Smooth muscle cell (in vitro differentiated cells): ENCODE measurements around the gene SEPTIN12. TPM values are rescaled to one million over a fixed set of nuclear protein-coding genes. Genes with fewer than 3 reads are reported as not detected.

ENCODE experiments used
- DNase-seq: peaks from one replicate; lab custom pipeline; 2025; ENCODE audit not compliant: unreplicated experiment; lab: John Stamatoyannopoulos, UW
- H2AFZ ChIP-seq: fragments of 200-600 bp; sonication (generic); 2 replicates; pipeline ENCODE4 v1.6.0; 2016; ENCODE audit warnings: antibody characterized with exemption, low read depth, mild to moderate bottlenecking
- H3F3A ChIP-seq: fragments of 200-600 bp; sonication (generic); 2 replicates; pipeline ENCODE4 v1.6.0; 2017; ENCODE audit warnings: antibody characterized with exemption, low read depth
- H3K27ac ChIP-seq: fragments of 200-600 bp; sonication (generic); 2 replicates; pipeline ENCODE4 v1.5.1; 2016; ENCODE audit warnings: low read depth, mild to moderate bottlenecking
- H3K27me3 ChIP-seq: fragments of 200-600 bp; sonication (generic); 2 replicates; pipeline ENCODE4 v1.6.1; 2016; ENCODE audit warnings: low read depth, mild to moderate bottlenecking
- H3K36me3 ChIP-seq: fragments of 200-600 bp; sonication (generic); 2 replicates; pipeline ENCODE4 v1.5.1; 2016; ENCODE audit warnings: low read depth
- H3K4me1 ChIP-seq: fragments of 200-600 bp; sonication (generic); 2 replicates; pipeline ENCODE4 v1.5.1; 2016; ENCODE audit warnings: low read depth
- H3K4me2 ChIP-seq: fragments of 200-600 bp; sonication (generic); 2 replicates; pipeline ENCODE4 v1.6.0; 2016; ENCODE audit warnings: mild to moderate bottlenecking
- H3K4me3 ChIP-seq: fragments of 200-600 bp; sonication (generic); 2 replicates; pipeline ENCODE4 v1.5.1; 2016; ENCODE audit warnings: mild to moderate bottlenecking
- H3K79me2 ChIP-seq: fragments of 200-600 bp; sonication (generic); 2 replicates; pipeline ENCODE4 v1.6.0; 2016; ENCODE audit warnings: low read depth, mild to moderate bottlenecking
- H3K9ac ChIP-seq: fragments of 200-600 bp; sonication (generic); 2 replicates; pipeline ENCODE4 v1.6.0; 2016; ENCODE audit warnings: low read depth
- H3K9me3 ChIP-seq: fragments of 200-600 bp; sonication (generic); replicated peaks from 2 replicates; pipeline ENCODE4 v1.5.1; 2016; ENCODE audit warnings: low read depth
- H4K20me1 ChIP-seq: fragments of 200-600 bp; sonication (generic); 2 replicates; pipeline ENCODE4 v1.6.0; 2016; ENCODE audit warnings: low read depth
- CTCF ChIP-seq: fragments of 200-600 bp; sonication (generic); IDR thresholded peaks from 2 replicates; pipeline ENCODE4 v1.5.1; 2017; ENCODE audit warnings: borderline replicate concordance, mild to moderate bottlenecking, antibody characterized with exemption; ENCODE audit not compliant: insufficient read depth, poor library complexity, severe bottlenecking
- WGBS: methylation state at CpG from one replicate; pipeline ENCODE4 v1.1.7; 2016; ENCODE audit warnings: low lambda C conversion rate; 5-methylcytosine and 5-hydroxymethylcytosine counted together
- polyA plus RNA-seq: library from polyadenylated mRNA; unstranded; fragments of >200 nt; fragmentation: Nextera tagmentation; extraction: Ambion mirVana; gene quantifications from 2 replicates; pipeline ENCODE4 v1.2.1, GENCODE V29; 2016
- total RNA-seq: library from RNA; depleted of rRNA; stranded (reverse); fragments of >200 nt; gene quantifications from 2 replicates; pipeline ENCODE4 v1.2.3, GENCODE V29; 2014

Gene SEPTIN12
- total and polyA plus RNA-seq, 2 experiments from 2014 or later = not detected

- H3K4me2 ChIP-seq = no peak overlapping the region
- no peak for TF ChIP-seq CTCF
- H3K4me1 ChIP-seq = no peaks in the 10 kb centered on the region
- no peak for DNase-seq
- H3F3A ChIP-seq = no peaks in the 10 kb centered on the region
- no peak overlapping the region for H3K4me3 ChIP-seq
- no peaks in the 10 kb centered on the region for H3K79me2 ChIP-seq
- H3K9me3 ChIP-seq = no peaks in the 10 kb centered on the region
- no peak overlapping the region for H3K9ac ChIP-seq
- H3K27me3 ChIP-seq = no peaks in the 10 kb centered on the region
- no peak overlapping the region for H3K27ac ChIP-seq
- H4K20me1 ChIP-seq = no peaks in the 10 kb centered on the region
- H2AFZ ChIP-seq = no peak overlapping the region
- peaks cover 20% of the 10 kb centered on the region for H3K36me3 ChIP-seq
- 99% methylated on average over 16 of the region's 16 CpGs for WGBS
These were observed 26.5 kb upstream of the SEPTIN12 start for GRCh38 chr16:4814542-4815173.

GRCh38 chr16:4814046-4814445 lies 25.9 kb upstream of the SEPTIN12 start:
- DNase-seq = no peak
- Histone ChIP-seq H3K4me1 (no peaks in the 10 kb centered on the region), H3F3A (no peaks in the 10 kb centered on the region), H3K27ac (no peak overlapping the region), H3K4me3 (no peak overlapping the region), H3K9ac (no peak overlapping the region), H4K20me1 (no peaks in the 10 kb centered on the region), H3K79me2 (no peaks in the 10 kb centered on the region), H3K4me2 (no peak overlapping the region), H3K36me3 (peaks cover 18% of the 10 kb centered on the region), H3K9me3 (no peaks in the 10 kb centered on the region), H2AFZ (no peak overlapping the region), H3K27me3 (no peaks in the 10 kb centered on the region)
- no peak for TF ChIP-seq CTCF

- Histone ChIP-seq H4K20me1 (no peaks in the 10 kb centered on the region), H3K4me2 (no peak overlapping the region), H3K4me3 (no peak overlapping the region), H3K79me2 (no peaks in the 10 kb centered on the region), H3K9me3 (no peaks in the 10 kb centered on the region), H2AFZ (no peak overlapping the region), H3K27ac (no peak overlapping the region), H3F3A (no peaks in the 10 kb centered on the region), H3K27me3 (no peaks in the 10 kb centered on the region), H3K4me1 (no peaks in the 10 kb centered on the region), H3K9ac (no peak overlapping the region), H3K36me3 (peaks cover 18% of the 10 kb centered on the region)
- WGBS = over 99% methylated on average over 13 of the region's 16 CpGs
- no peak for TF ChIP-seq CTCF
- no peak for DNase-seq
These were observed 25.3 kb upstream of the SEPTIN12 start for GRCh38 chr16:4813251-4814003.

GRCh38 chr16:4811773-4812172 lies 23.6 kb upstream of the SEPTIN12 start:
- no peak for TF ChIP-seq CTCF
- H3K36me3 ChIP-seq = peaks cover 24% of the 10 kb centered on the region
- no peak for DNase-seq
- WGBS = 89% methylated on average over 9 of the region's 9 CpGs
- H3K9me3 ChIP-seq = no peaks in the 10 kb centered on the region
- no peak overlapping the region for H2AFZ ChIP-seq
- H3K9ac ChIP-seq = no peak overlapping the region
- no peaks in the 10 kb centered on the region for H3K4me1 ChIP-seq
- H3K4me2 ChIP-seq = no peak overlapping the region
- no peaks in the 10 kb centered on the region for H4K20me1 ChIP-seq
- H3K79me2 ChIP-seq = no peaks in the 10 kb centered on the region
- H3K27ac ChIP-seq = no peak overlapping the region
- H3F3A ChIP-seq = no peaks in the 10 kb centered on the region
- no peak overlapping the region for H3K4me3 ChIP-seq
- H3K27me3 ChIP-seq = no peaks in the 10 kb centered on the region
